Measurements from ENCODE around the gene NTM.

- TF ChIP-seq JUN (IDR thresholded peaks at IDR 0.05; ENCODE audit: low read depth, low read length) (no peak), ATF2 (IDR thresholded peaks at IDR 0.05; ENCODE audit: low read length) (no peak), MAX (IDR thresholded peaks at IDR 0.05) (no peak), CTCF (IDR thresholded peaks at IDR 0.05; ENCODE audit: control extremely low read depth in 1 of 3, insufficient read depth in 1 of 3, low read depth in 1 of 3, low read length in 3 of 3) (peak; percentile 72 to 92 (median 82)), KDM5A (IDR thresholded peaks at IDR 0.05; ENCODE audit: low read length) (no peak), EGR1 (IDR thresholded peaks at IDR 0.05; ENCODE audit: borderline replicate concordance, low read depth, low read length) (no peak), SP1 (IDR thresholded peaks at IDR 0.05; ENCODE audit: low read depth, low read length) (no peak), ATF3 (IDR thresholded peaks at IDR 0.05; ENCODE audit: insufficient read depth, low read depth, low read length) (no peak)
Measured at GRCh38 chr11:132312701-132313111, 942.3 kb downstream of the NTM start.
